Measurements from ENCODE around the gene ADSS1. TPM values are rescaled to one million over a fixed set of nuclear protein-coding genes. Genes with fewer than 3 reads are reported as not detected.

The ADSS1 gene
- total RNA-seq, 4 donors from 2014 or later = 4.4 to 11.3 (median 7.1) TPM; not detected in 1

DNA sequence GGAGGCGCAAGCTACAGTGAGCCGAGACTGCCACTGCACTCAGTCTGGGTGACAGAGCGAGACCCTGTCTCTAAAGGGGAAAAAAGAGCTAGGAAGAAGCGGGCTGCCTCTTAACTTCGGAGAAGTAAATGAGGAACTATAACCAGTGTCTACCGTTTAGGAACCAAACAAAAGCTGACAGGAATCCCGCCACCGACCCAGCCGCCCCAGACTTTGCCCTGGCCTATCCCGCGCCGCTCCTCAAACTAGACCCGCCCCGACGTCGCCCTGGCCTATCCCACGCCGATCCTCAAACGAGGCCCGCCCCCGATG lies 28.4 kb downstream of the ADSS1 start:
- peaks cover 26 to 48% (median 36%) of the 10 kb centered on the region in 4 donors for H3K4me1 ChIP-seq
- in situ Hi-C loops (cut with MboI; ENCODE audit: low pct_ligation_motif_present in 1 of 4, low pct_unique_long_range_greater_than_20kb in 1 of 4, low sequenced_read_pairs in 3 of 4) (no loop called here), intact Hi-C loops (cut with DNase I; ENCODE audit: low total_unique reads) (no loop called here)
- H3K36me3 ChIP-seq = peaks cover 0 to 8% (median 0%) of the 10 kb centered on the region in 4 donors
- H3K27me3 ChIP-seq = no peaks in the 10 kb centered on the region
- no peak for TF ChIP-seq EP300 (IDR thresholded peaks at IDR 0.05; ENCODE audit: low read depth)
- peak in 1 of 3 donors; percentile 18 for TF ChIP-seq POLR2AphosphoS5 (IDR thresholded peaks at IDR 0.05)
- peak; percentile 21 for TF ChIP-seq POLR2A (IDR thresholded peaks at IDR 0.05)
- TF ChIP-seq, protein P1, sequence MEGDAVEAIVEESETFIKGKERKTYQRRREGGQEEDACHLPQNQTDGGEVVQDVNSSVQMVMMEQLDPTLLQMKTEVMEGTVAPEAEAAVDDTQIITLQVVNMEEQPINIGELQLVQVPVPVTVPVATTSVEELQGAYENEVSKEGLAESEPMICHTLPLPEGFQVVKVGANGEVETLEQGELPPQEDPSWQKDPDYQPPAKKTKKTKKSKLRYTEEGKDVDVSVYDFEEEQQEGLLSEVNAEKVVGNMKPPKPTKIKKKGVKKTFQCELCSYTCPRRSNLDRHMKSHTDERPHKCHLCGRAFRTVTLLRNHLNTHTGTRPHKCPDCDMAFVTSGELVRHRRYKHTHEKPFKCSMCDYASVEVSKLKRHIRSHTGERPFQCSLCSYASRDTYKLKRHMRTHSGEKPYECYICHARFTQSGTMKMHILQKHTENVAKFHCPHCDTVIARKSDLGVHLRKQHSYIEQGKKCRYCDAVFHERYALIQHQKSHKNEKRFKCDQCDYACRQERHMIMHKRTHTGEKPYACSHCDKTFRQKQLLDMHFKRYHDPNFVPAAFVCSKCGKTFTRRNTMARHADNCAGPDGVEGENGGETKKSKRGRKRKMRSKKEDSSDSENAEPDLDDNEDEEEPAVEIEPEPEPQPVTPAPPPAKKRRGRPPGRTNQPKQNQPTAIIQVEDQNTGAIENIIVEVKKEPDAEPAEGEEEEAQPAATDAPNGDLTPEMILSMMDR (IDR thresholded peaks at IDR 0.05) = no peak
- DNase-seq = no peak
- H3K27ac ChIP-seq = peak overlapping the region; percentile 85 to 93 (median 90)
- H3K9me3 ChIP-seq = no peaks in the 10 kb centered on the region
- H3K4me3 ChIP-seq = peak overlapping the region; percentile 39 to 96 (median 91)
- 6 to 19% methylated on average over 6 to 19 of the region's 21 CpGs for WGBS, 2 donors (ENCODE audit: low coverage in 1 of 2)

DNA sequence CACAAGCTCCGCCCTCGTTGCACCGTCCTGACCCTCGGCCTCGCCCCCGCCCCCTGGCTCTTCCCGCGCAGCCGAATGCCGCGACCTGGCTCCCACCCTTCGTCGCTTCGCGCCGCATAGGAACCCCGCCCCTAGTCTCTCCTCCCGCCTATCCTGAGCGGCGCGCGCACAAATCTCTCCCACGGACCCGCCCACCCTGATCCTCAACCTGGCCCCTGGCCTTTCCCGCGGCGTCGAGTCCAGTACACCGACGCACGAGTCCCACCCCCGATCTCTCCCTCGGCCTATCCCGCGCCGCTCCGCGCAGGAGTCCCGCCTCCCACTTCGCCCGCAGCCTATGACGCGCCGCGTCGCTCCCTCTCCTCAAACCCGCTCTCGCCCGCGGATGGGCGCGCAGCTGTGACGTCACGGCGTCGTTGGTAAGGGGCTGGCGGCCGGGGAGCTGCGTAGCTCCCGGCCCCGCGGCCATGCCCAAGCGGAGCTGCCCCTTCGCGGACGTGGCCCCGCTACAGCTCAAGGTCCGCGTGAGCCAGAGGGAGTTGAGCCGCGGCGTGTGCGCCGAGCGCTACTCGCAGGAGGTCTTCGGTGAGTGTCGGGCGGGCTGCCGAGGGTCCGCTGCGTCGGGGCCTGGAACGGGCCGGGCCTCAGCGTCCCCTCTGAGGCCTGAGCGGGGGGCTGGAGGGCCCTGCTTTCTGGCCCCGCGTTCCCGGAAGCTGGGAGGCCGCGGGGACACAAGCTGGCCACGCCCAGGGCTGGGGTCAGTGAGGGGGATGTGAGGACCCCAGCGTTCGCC lies 28.9 kb downstream of the ADSS1 start, which contains the start of gene SIVA1:
TSS of gene SIVA1 (plus strand) at position 413 of the 793 bp plus-strand sequence. CDS start at position 468, 55 bp downstream.
- Histone ChIP-seq H3K27me3 (no peaks in the 10 kb centered on the region), H3K27ac (peak within 1 kb of the TSS; percentile 85 to 93 (median 90)), H3K9me3 (no peaks in the 10 kb centered on the region), H3K36me3 (peaks cover 0 to 8% (median 2%) of the 10 kb centered on the region in 4 donors), H3K4me1 (peaks cover 21 to 43% (median 31%) of the 10 kb centered on the region in 4 donors), H3K4me3 (peak within 1 kb of the TSS; percentile 89 to 96 (median 92))
- peak; percentile 100 for DNase-seq
- intact Hi-C loops (cut with DNase I; ENCODE audit: low total_unique reads) = no loop called here
- TF ChIP-seq POLR2A (IDR thresholded peaks at IDR 0.05) (peak; percentile 91), POLR2AphosphoS5 (IDR thresholded peaks at IDR 0.05) (peak; percentile 93 to 96 (median 94)), EP300 (IDR thresholded peaks at IDR 0.05; ENCODE audit: low read depth) (no peak)
- TF ChIP-seq, protein P1 (IDR thresholded peaks at IDR 0.05) = peak in 1 of 5 experiments; percentile 16
- 1% methylated on average over 32 of the region's 95 CpGs; no CpG with 5 or more reads in 1 of the 2 donors for WGBS, 2 donors (ENCODE audit: low coverage in 1 of 2)
- in situ Hi-C loops (cut with MboI; ENCODE audit: low pct_ligation_motif_present in 1 of 4, low pct_unique_long_range_greater_than_20kb in 1 of 4, low sequenced_read_pairs in 3 of 4) = no loop called here

DNA sequence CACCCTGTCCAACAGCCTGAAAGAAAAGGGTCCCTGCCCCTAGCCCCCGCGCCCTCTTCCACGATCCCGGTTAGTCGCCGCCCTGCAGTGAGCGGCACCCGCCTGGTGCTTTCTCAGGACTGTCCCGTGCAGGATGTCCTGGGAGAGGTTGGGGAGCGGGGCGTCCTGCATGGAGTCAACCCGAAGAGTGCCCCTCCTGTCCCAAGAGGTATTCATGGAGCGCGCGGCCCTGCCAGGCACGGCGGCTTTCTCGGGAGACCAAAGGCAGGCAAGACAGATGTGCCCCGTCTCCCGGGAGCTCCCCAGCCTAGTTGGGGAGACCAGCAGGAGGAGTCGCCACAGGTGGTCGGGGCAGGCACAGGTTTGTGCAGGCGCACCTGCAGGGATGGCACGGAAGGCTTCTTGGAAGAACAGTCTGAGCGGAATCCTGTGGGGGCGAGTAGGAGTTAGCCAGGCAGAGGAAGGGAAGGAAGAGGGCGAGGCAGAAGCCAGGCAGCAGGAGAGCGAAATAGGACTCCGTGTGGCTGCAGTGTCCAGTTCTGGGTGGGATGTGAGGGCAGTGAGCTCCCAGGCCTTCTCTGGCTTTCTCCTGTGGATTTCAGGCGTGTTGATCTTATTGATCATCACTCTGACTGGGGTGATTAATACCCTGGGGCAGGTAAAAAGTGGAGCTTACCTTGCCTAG lies 29.6 kb downstream of the ADSS1 start:
- peaks cover 19 to 36% (median 28%) of the 10 kb centered on the region in 4 donors for H3K4me1 ChIP-seq
- intact Hi-C loops (cut with DNase I; ENCODE audit: low total_unique reads) = no loop called here

DNA sequence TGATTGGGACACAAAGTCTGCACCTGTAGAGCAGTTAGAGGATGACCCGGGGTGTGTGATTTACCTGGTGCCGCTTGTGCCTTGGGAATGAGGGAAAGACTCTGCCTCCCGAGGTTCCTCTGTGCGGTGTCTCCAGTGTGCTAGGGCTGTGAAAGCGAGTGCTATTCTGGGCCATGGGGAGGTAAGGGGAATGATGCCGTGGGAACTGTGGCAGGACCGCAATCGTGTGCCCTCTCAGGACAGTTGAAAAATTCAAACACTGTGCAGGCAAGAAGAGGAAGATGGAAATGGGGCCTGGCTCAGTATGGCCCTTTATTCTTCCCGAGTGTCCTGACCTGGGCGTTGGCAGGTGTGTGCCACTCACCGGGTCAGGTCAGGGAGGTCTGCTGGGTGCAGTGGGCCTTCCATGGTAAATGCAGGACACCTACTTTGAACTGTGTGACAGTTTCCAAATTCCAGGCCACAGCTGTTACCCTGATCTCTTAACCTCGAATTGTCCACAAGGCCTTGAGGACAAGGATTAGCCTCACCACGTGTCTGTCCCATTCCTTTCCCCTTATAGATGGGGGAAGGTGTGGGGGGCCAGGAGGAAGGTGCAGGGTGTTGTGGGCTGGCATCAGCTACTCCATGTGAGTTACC lies 30.3 kb downstream of the ADSS1 start:
- Histone ChIP-seq H3K4me1 (peaks cover 16 to 29% (median 22%) of the 10 kb centered on the region in 4 donors), H3K27me3 (no peaks in the 10 kb centered on the region), H3K9me3 (no peaks in the 10 kb centered on the region), H3K4me3 (peak overlapping the region in 2 of 4 donors; percentile 89 to 93), H3K36me3 (peaks cover 0 to 8% (median 4%) of the 10 kb centered on the region in 4 donors), H3K27ac (peak overlapping the region in 3 of 4 donors; percentile 85 to 93 (median 92))
- in situ Hi-C loops (cut with MboI; ENCODE audit: low pct_ligation_motif_present in 1 of 4, low pct_unique_long_range_greater_than_20kb in 1 of 4, low sequenced_read_pairs in 3 of 4) (no loop called here), intact Hi-C loops (cut with DNase I; ENCODE audit: low total_unique reads) (no loop called here)
- DNase-seq = no peak
- TF ChIP-seq POLR2AphosphoS5 (IDR thresholded peaks at IDR 0.05) (no peak), EP300 (IDR thresholded peaks at IDR 0.05; ENCODE audit: low read depth) (no peak), POLR2A (IDR thresholded peaks at IDR 0.05) (no peak)
- TF ChIP-seq, protein P1 (IDR thresholded peaks at IDR 0.05) = no peak
- WGBS, 2 donors (ENCODE audit: low coverage in 1 of 2) = 13 to 45% methylated on average over 4 to 13 of the region's 13 CpGs

More for the DNA sequence above, 29.6 kb downstream of the ADSS1 start:
- Histone ChIP-seq H3K9me3 (no peaks in the 10 kb centered on the region), H3K36me3 (peaks cover 0 to 8% (median 4%) of the 10 kb centered on the region in 4 donors), H3K27me3 (no peaks in the 10 kb centered on the region), H3K4me3 (peak overlapping the region; percentile 89 to 96 (median 92)), H3K27ac (peak overlapping the region; percentile 85 to 93 (median 90))
- peak; percentile 32 for DNase-seq
- TF ChIP-seq POLR2AphosphoS5 (IDR thresholded peaks at IDR 0.05) (no peak), EP300 (IDR thresholded peaks at IDR 0.05; ENCODE audit: low read depth) (no peak)
- WGBS, 2 donors (ENCODE audit: low coverage in 1 of 2) = 2% methylated on average over 30 of the region's 30 CpGs; no CpG with 5 or more reads in 1 of the 2 donors
- in situ Hi-C loops (cut with MboI; ENCODE audit: low pct_ligation_motif_present in 1 of 4, low pct_unique_long_range_greater_than_20kb in 1 of 4, low sequenced_read_pairs in 3 of 4) = no loop called here

Data from transverse colon (tissue), 4 donors.